K562 (cell line): ENCODE data around the gene CEP85L. TPM values are rescaled to one million over a fixed set of nuclear protein-coding genes. Genes with fewer than 3 reads are reported as not detected.

Experiments
- ATAC-seq: fragments of 200-7000 bp; cut with Tn5 transposase; 3 replicates; pipeline ENCODE4 v1.9.1; 2020; ENCODE audit warnings: moderate library complexity
- BruUV-seq: library from RNA; stranded (reverse); fragments of 400-500 nt; replicated peaks from 2 replicates; lab custom pipeline; 2021; lab: Mats Ljungman, UMichigan
- CTCF ChIA-PET: fragments of 300-600 bp; formaldehyde crosslinking; extraction: SDS; loops from one replicate; lab custom pipeline; 2021; ENCODE audit warnings: low intra/inter-chr PET ratio; lab: Yijun Ruan, JAX
- POLR2A ChIA-PET: fragments of 300-600, 350-650 bp; sonication (Branson Sonifier 250); formaldehyde crosslinking; extraction: SDS; loops from one replicate; lab custom pipeline; 2021; ENCODE audit warnings: antibody characterized with exemption, inconsistent platforms; lab: Yijun Ruan, JAX
- DNase-seq, 4 experiments: peaks; one replicate each; pipeline versions ENCODE4 v3.0.0 to v3.0.0-alpha.2; 2011 to 2018; ENCODE audit warnings: low spot score in 3 of 4, mixed read lengths in 3 of 4; ENCODE audit errors: extremely low read depth in 1 of 4
- FAIRE-seq: peaks from 2 replicates; lab custom pipeline; 2011; peaks lifted over from hg19 to GRCh38; lab: Jason Lieb, UNC
- H2AFZ ChIP-seq: 2 replicates; pipeline ENCODE4 v1.6.0; 2011; ENCODE audit warnings: low read depth, low read length, control low read depth, inconsistent platforms
- H3K27ac ChIP-seq: fragments of 200-600 bp; 3 replicates; pipeline ENCODE4 v1.8.0; 2011; ENCODE audit warnings: low read depth, mild to moderate bottlenecking, control low read depth, inconsistent platforms, low read length, moderate library complexity, mixed read lengths; ENCODE audit errors: extremely low read depth
- H3K27me3 ChIP-seq, 2 experiments: fragments of 300-600 bp in 1 of 2; 2 replicates in 1 of 2; 3 replicates in 1 of 2; pipeline versions ENCODE4 v1.6.0 to v1.8.0; 2011; ENCODE audit warnings: inconsistent platforms in 2 of 2, low read length in 2 of 2, mild to moderate bottlenecking in 1 of 2, mixed read lengths in 1 of 2, moderate library complexity in 1 of 2; ENCODE audit not compliant: control insufficient read depth in 2 of 2, insufficient read depth in 2 of 2
- H3K36me3 ChIP-seq: fragments of 300-600 bp; 3 replicates; pipeline ENCODE4 v1.8.0; 2011; ENCODE audit warnings: mild to moderate bottlenecking, low read length, inconsistent platforms; ENCODE audit not compliant: control insufficient read depth, insufficient read depth
- H3K4me1 ChIP-seq, 2 experiments: fragments of 200-600 bp in 1 of 2; replicated peaks in 1 of 2; 2 replicates in 1 of 2; 3 replicates in 1 of 2; pipeline versions ENCODE4 v1.5.1 to v1.8.0; 2011; ENCODE audit warnings: inconsistent platforms in 2 of 2, low read length in 2 of 2, mild to moderate bottlenecking in 1 of 2, mixed read lengths in 1 of 2, moderate library complexity in 1 of 2; ENCODE audit not compliant: control insufficient read depth in 2 of 2, insufficient read depth in 2 of 2
- H3K4me2 ChIP-seq: 2 replicates; pipeline ENCODE4 v1.6.1; 2011; ENCODE audit warnings: low read length, control low read depth, inconsistent platforms, mixed read lengths; ENCODE audit not compliant: insufficient read depth
- H3K4me3 ChIP-seq: fragments of 200-600 bp; sonication (generic), shearing (Covaris generic); 2 replicates; pipeline ENCODE4 v1.5.1; 2016; ENCODE audit warnings: control low read depth, inconsistent platforms
- H3K79me2 ChIP-seq: fragments of 200-600 bp; 3 replicates; pipeline ENCODE4 v1.8.0; 2011; ENCODE audit warnings: low read length, inconsistent platforms; ENCODE audit not compliant: control insufficient read depth, insufficient read depth
- H3K9ac ChIP-seq, 2 experiments: 2 replicates each; pipeline versions ENCODE4 v1.6.0 to v1.6.1; 2011; ENCODE audit warnings: low read depth in 2 of 2, low read length in 2 of 2, control low read depth in 1 of 2, inconsistent platforms in 1 of 2, mild to moderate bottlenecking in 1 of 2, mixed read lengths in 1 of 2; ENCODE audit not compliant: insufficient read depth in 1 of 2
- H3K9me1 ChIP-seq: one replicate; pipeline ENCODE4 v1.6.0; 2011; ENCODE audit warnings: inconsistent platforms, mild to moderate bottlenecking, low read length, moderate library complexity; ENCODE audit not compliant: control insufficient read depth, insufficient read depth
- H3K9me3 ChIP-seq: replicated peaks from 2 replicates; pipeline ENCODE4 v1.5.1; 2011; ENCODE audit warnings: low read depth, low read length, inconsistent platforms; ENCODE audit not compliant: control insufficient read depth, insufficient read depth
- H4K20me1 ChIP-seq: replicated peaks from 2 replicates; pipeline ENCODE4 v1.6.1; 2011; ENCODE audit warnings: low read length, inconsistent platforms, mixed read lengths; ENCODE audit not compliant: control insufficient read depth, insufficient read depth
- ATF1 ChIP-seq, 2 experiments: fragments of 450-650 bp in 1 of 2; IDR thresholded peaks; 2 replicates each; pipeline ENCODE4 v1.6.1; 2016; ENCODE audit warnings: missing compliant biosample characterization in 1 of 2, missing genetic modification characterization in 1 of 2
- CEBPB ChIP-seq: fragments of 450-650 bp; IDR thresholded peaks from 2 replicates; pipeline ENCODE4 v1.6.1; 2016; ENCODE audit warnings: missing genetic modification characterization, missing compliant biosample characterization
- CEBPG ChIP-seq, 3 experiments: fragments of 200-800 bp in 1 of 3; sonication (Bioruptor generic) in 1 of 3; sonication (generic) in 1 of 3; formaldehyde crosslinking in 1 of 3; IDR thresholded peaks in 2 of 3; conservative IDR thresholded peaks in 1 of 3; 2 replicates each; pipeline versions ENCODE4 v1.6.1 to v1.8.0; 2016 to 2022; ENCODE audit warnings: missing compliant biosample characterization in 2 of 3, missing genetic modification characterization in 2 of 3, mild to moderate bottlenecking in 1 of 3, missing genetic modification reagents in 1 of 3
- HCFC1 ChIP-seq: IDR thresholded peaks from 2 replicates; pipeline ENCODE4 v1.6.1; 2012; ENCODE audit warnings: low read depth, low read length, improper control_type of control experiment
- PRMT5 ChIP-seq: sonication (generic); formaldehyde crosslinking; IDR thresholded peaks from 2 replicates; pipeline ENCODE4 v1.5.0; 2020; ENCODE audit warnings: missing genetic modification reagents
- U2AF1 ChIP-seq: fragments of 200-400 bp; formaldehyde crosslinking; optimal IDR thresholded peaks from 2 replicates; pipeline ENCODE3; 2017; ENCODE audit warnings: mild to moderate bottlenecking, low read depth, low read length, moderate library complexity
- YBX1 ChIP-seq: fragments of 450-650 bp; IDR thresholded peaks from 2 replicates; pipeline ENCODE4 v1.7.1; 2016; ENCODE audit warnings: mild to moderate bottlenecking
- ZNF75A ChIP-seq: fragments of 450-650 bp; formaldehyde crosslinking; IDR thresholded peaks from 2 replicates; pipeline ENCODE4 v1.4.0; 2020; ENCODE audit warnings: mild to moderate bottlenecking
- WGBS: fragments of 100-300 bp; shearing (Covaris generic); methylation state at CpG from one replicate; pipeline ENCODE4 v1.1.6; 2016; ENCODE audit warnings: low coverage, mixed read lengths; ENCODE audit not compliant: insufficient coverage; ENCODE audit errors: missing lambda C conversion rate; 5-methylcytosine and 5-hydroxymethylcytosine counted together
- in situ Hi-C: fragments of 300-500 bp; cut with MboI; formaldehyde crosslinking; loops from 4 replicates; pipeline ENCODE4 v1.15.0; 2018; ENCODE audit warnings: inconsistent platforms, mixed read lengths
- intact Hi-C: fragments of 100-400 bp; cut with micrococcal nuclease; formaldehyde crosslinking; loops from 2 replicates; pipeline ENCODE4 v1.14.2; 2022
- polyA plus RNA-seq, 8 experiments: library from polyadenylated mRNA; depleted of rRNA in 4 of 8; stranded (reverse) in 5 of 8; unstranded in 3 of 8; fragments of >200 nt; fragmentation: Nextera tagmentation in 2 of 8; fragmentation: Illumina TruSeq in 1 of 8; extraction: Ambion mirVana in 2 of 8; extraction: Trizol in 1 of 8; gene quantifications; 2 replicates each; pipeline versions ENCODE4 v1.2.1 to v1.2.3, GENCODE V29; 2011 to 2014; ENCODE audit warnings: inconsistent platforms in 1 of 8, missing spikeins in 1 of 8
- total RNA-seq, 7 experiments: library from RNA; depleted of rRNA in 6 of 7; stranded (reverse); fragments of >200 nt in 6 of 7; fragmentation: Illumina TruSeq in 2 of 7; extraction: Trizol in 2 of 7; gene quantifications; 2 replicates each; pipeline versions ENCODE4 v1.2.1 to v1.2.3, GENCODE V29; 2011 to 2021; ENCODE audit warnings: low replicate concordance in 1 of 7
- TF ChIP-seq, protein P1 (sequence below): IDR thresholded peaks from 2 replicates; pipeline ENCODE4 v1.6.1; 2012; ENCODE audit warnings: low read depth, low read length, improper control_type of control experiment, borderline replicate concordance

Gene CEP85L
- total and polyA plus RNA-seq, 9 of the 15 experiments (the other 6 are each of a cell fraction or from before 2014, with no cell fraction given), result 4.5 to 15.8 (median 8.3) TPM

DNA sequence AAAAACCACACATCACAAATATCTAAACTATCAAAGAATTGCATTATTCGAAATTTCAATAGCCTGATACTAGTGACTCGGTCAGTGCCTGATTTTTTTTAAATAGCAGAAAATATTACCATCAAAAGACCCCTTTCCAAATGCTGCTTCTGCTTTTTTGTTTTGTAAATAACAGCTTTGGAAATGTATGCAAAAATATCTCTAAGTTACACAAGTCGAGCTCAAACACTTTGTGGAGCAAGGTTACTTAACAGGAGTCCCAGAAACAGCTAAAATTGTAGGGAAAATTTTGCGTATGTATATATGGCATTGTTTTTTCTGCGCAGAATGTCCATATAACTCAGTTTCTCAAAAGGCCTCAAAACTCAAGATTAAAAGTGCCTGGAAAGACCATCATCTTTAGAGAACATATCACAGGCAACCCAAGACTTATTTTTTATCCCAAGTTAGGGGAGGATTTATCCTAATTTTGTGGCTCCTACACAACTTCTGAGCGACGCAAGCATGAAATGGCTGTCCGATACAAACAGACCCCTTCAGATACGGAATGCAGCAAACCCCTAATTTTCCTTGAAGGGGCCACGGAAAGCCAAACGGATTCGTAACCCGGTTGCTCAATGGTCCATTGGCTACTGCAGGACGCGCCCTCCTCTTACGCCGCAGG lies 1.3 kb downstream of the CEP85L start:
- ATAC-seq, result peak; percentile 66
- H4K20me1 ChIP-seq, result no peaks in the 10 kb centered on the region
- peak overlapping the region; percentile 80 for H3K4me3 ChIP-seq
- WGBS, result 10% methylated on average over 17 of the region's 17 CpGs
- H3K36me3 ChIP-seq, result no peaks in the 10 kb centered on the region; the same call in 2 of the 3 replicates
- TF ChIP-seq HCFC1 (no peak), CEBPB (peak; percentile 74), U2AF1 (no peak), YBX1 (no peak), ATF1 (CRISPR knock-in tag; IDR thresholded peaks at IDR 0.05) (no peak), ATF1 (tag; IDR thresholded peaks at IDR 0.05) (no peak), CEBPG (CRISPR knock-in tag; IDR thresholded peaks at IDR 0.05) (peak; percentile 41; the same call in 1 of the 2 replicates), CEBPG (tag; conservative IDR thresholded peaks at IDR 0.05 in 1 of 2, IDR thresholded peaks at IDR 0.05 in 1 of 2) (peak; percentile 43; a peak in 3 of 4 replicates), ZNF75A (CRISPR knock-in tag) (no peak), PRMT5 (no peak)
- TF ChIP-seq, protein P1, sequence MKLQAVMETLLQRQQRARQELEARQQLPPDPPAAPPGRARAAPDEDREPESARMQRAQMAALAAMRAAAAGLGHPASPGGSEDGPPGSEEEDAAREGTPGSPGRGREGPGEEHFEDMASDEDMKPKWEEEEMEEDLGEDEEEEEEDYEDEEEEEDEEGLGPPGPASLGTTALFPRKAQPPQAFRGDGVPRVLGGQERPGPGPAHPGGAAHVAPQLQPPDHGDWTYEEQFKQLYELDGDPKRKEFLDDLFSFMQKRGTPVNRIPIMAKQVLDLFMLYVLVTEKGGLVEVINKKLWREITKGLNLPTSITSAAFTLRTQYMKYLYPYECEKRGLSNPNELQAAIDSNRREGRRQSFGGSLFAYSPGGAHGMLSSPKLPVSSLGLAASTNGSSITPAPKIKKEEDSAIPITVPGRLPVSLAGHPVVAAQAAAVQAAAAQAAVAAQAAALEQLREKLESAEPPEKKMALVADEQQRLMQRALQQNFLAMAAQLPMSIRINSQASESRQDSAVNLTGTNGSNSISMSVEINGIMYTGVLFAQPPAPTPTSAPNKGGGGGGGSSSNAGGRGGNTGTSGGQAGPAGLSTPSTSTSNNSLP, result no peak
- H3K27ac ChIP-seq, result peak overlapping the region; percentile 92; the same call in 1 of the 3 replicates
- ChIA-PET CTCF (no interaction called here), POLR2A (interaction anchor here (0.6 to 4.7 kb wide), 3 partner anchors 10 to 834 kb away, joined by 3 to 17 read pairs (median 5); no protein-coding TSS in a partner anchor)
- intact Hi-C loops, result loop anchor here (5.0 to 10.0 kb wide), 2 partner anchors 127 to 245 kb away; partner anchors contain the start of gene ASF1A
- in situ Hi-C loops, result no loop called here
- H3K4me2 ChIP-seq, result peak overlapping the region; percentile 86
- peak overlapping the region; percentile 86 for H2AFZ ChIP-seq
- TSS peak; percentile 39 for BruUV-seq
- H3K27me3 ChIP-seq, result no peaks in the 10 kb centered on the region
- H3K4me1 ChIP-seq, result peaks cover 14 to 17% of the 10 kb centered on the region in 2 experiments; a peak in 4 of 5 replicates
- DNase-seq, result peak in 1 of 4 experiments; percentile 58
- peaks cover 46% of the 10 kb centered on the region for H3K79me2 ChIP-seq
- H3K9me1 ChIP-seq, result no peaks in the 10 kb centered on the region
- FAIRE-seq, result peak; percentile 32
- H3K9me3 ChIP-seq, result no peaks in the 10 kb centered on the region
- peak overlapping the region; percentile 82 to 98 for H3K9ac ChIP-seq
